OCI-LY3 (cell line): ENCODE measurements around the gene GNG2.

Experiments used
- H2AFZ ChIP-seq: fragments of 200-600, 300-600 bp; shearing (Covaris generic); 2 replicates; pipeline ENCODE4 v1.6.0; 2014; ENCODE audit warnings: antibody characterized with exemption, low read depth, low read length
- H3K27ac ChIP-seq: fragments of 200-600, 300-600 bp; sonication (generic); 2 replicates; pipeline ENCODE4 v1.5.1; 2014; ENCODE audit warnings: mild to moderate bottlenecking, low read length, moderate library complexity, mixed read lengths
- H3K27me3 ChIP-seq: fragments of 200-600, 300-600 bp; sonication (generic); 2 replicates; pipeline ENCODE4 v1.6.1; 2014; ENCODE audit warnings: low read depth, low read length, mixed read lengths
- H3K36me3 ChIP-seq: fragments of 200-600, 300-600 bp; sonication (generic); replicated peaks from 2 replicates; pipeline ENCODE3; 2014; ENCODE audit warnings: low read depth, low read length, mixed read lengths
- H3K4me1 ChIP-seq: fragments of 300-600, 200-600 bp; sonication (generic); 2 replicates; pipeline ENCODE4 v1.6.1; 2014; ENCODE audit warnings: low read length, mixed read lengths
- H3K4me2 ChIP-seq: fragments of 200-600, 300-600 bp; sonication (generic); 2 replicates; pipeline ENCODE4 v1.6.1; 2014; ENCODE audit warnings: low read length, mixed read lengths
- H3K4me3 ChIP-seq: fragments of 300-600, 200-600 bp; sonication (generic); 2 replicates; pipeline ENCODE4 v1.5.1; 2014; ENCODE audit warnings: antibody characterized with exemption, mild to moderate bottlenecking, low read length, moderate library complexity
- H3K79me2 ChIP-seq: fragments of 300-600, 200-600 bp; shearing (Covaris generic); 2 replicates; pipeline ENCODE4 v1.6.1; 2014; ENCODE audit warnings: mild to moderate bottlenecking, low read length, mixed read lengths
- H3K9ac ChIP-seq: fragments of 300-600, 200-600 bp; shearing (Covaris generic); 2 replicates; pipeline ENCODE4 v1.6.0; 2014; ENCODE audit warnings: mild to moderate bottlenecking, low read length, moderate library complexity
- H3K9me3 ChIP-seq: fragments of 200-600, 300-600 bp; shearing (Covaris generic); 2 replicates; pipeline ENCODE4 v1.6.1; 2014; ENCODE audit warnings: low read length, mixed read lengths; ENCODE audit not compliant: insufficient read depth
- H4K20me1 ChIP-seq: fragments of 200-600, 300-600 bp; sonication (generic); 2 replicates; pipeline ENCODE4 v1.6.1; 2016; ENCODE audit warnings: low read length, mixed read lengths; ENCODE audit not compliant: insufficient read depth
- CTCF ChIP-seq: fragments of 200-600, 300-600 bp; sonication (generic); IDR thresholded peaks from 2 replicates; pipeline ENCODE4 v1.5.1; 2014; ENCODE audit warnings: antibody characterized with exemption, low read length, low read depth
- EZH2phosphoT487 ChIP-seq: fragments of 200-600 bp; shearing (Covaris generic); IDR thresholded peaks from 2 replicates; pipeline ENCODE4 v1.6.1; 2018; ENCODE audit warnings: antibody characterized with exemption, mixed run types, low read depth

GNG2 gene

GRCh38 chr14:51939226-51939625 lies 78.8 kb downstream of the GNG2 start:
- Histone ChIP-seq H3K4me3 (peak overlapping the region; percentile 53), H3K9ac (peak overlapping the region; percentile 16; the same call in 1 of the 2 replicates), H3K27ac (peak overlapping the region; percentile 51), H3K9me3 (no peaks in the 10 kb centered on the region), H3K4me2 (peak overlapping the region; percentile 62), H3K79me2 (peaks cover 4% of the 10 kb centered on the region; the same call in 1 of the 2 replicates), H3K36me3 (peaks cover 5% of the 10 kb centered on the region), H2AFZ (peak overlapping the region; percentile 17), H3K4me1 (peaks cover 20% of the 10 kb centered on the region), H4K20me1 (0 out of 2 replicates have a peak, but pooled peaks cover 3% of the 10 kb centered on the region), H3K27me3 (no peaks in the 10 kb centered on the region)
- TF ChIP-seq EZH2phosphoT487 (no peak), CTCF (no peak)

GRCh38 chr14:51939755-51940301 lies 79.4 kb downstream of the GNG2 start:
- peak overlapping the region; percentile 17 for H2AFZ ChIP-seq
- peaks cover 5% of the 10 kb centered on the region for H3K36me3 ChIP-seq
- H3K4me2 ChIP-seq = peak overlapping the region; percentile 62
- H3K4me3 ChIP-seq = peak overlapping the region; percentile 53
- H4K20me1 ChIP-seq = no peaks in the 10 kb centered on the region
- peaks cover 20% of the 10 kb centered on the region for H3K4me1 ChIP-seq
- no peaks in the 10 kb centered on the region for H3K9me3 ChIP-seq
- no peaks in the 10 kb centered on the region for H3K27me3 ChIP-seq
- H3K27ac ChIP-seq = peak overlapping the region; percentile 51
- TF ChIP-seq CTCF = no peak
- TF ChIP-seq EZH2phosphoT487 = no peak
- peaks cover 4% of the 10 kb centered on the region; the same call in 1 of the 2 replicates for H3K79me2 ChIP-seq
- H3K9ac ChIP-seq = peak overlapping the region; percentile 16; the same call in 1 of the 2 replicates

- Histone ChIP-seq H3K4me1 (peaks cover 20% of the 10 kb centered on the region), H2AFZ (no peak overlapping the region), H3K9ac (no peak overlapping the region), H3K4me3 (no peak overlapping the region), H3K36me3 (peaks cover 7% of the 10 kb centered on the region), H3K27me3 (no peaks in the 10 kb centered on the region), H3K27ac (no peak overlapping the region), H3K9me3 (no peaks in the 10 kb centered on the region), H4K20me1 (no peaks in the 10 kb centered on the region), H3K79me2 (peaks cover 4% of the 10 kb centered on the region; the same call in 1 of the 2 replicates), H3K4me2 (no peak overlapping the region)
- TF ChIP-seq EZH2phosphoT487 (no peak), CTCF (no peak)
Measured at GRCh38 chr14:51942971-51943370, 82.6 kb downstream of the GNG2 start.

GRCh38 chr14:51950007-51950406 lies 89.6 kb downstream of the GNG2 start:
- Histone ChIP-seq H3K9ac (no peak overlapping the region), H3K4me3 (no peak overlapping the region), H2AFZ (no peak overlapping the region), H3K9me3 (no peaks in the 10 kb centered on the region), H4K20me1 (no peaks in the 10 kb centered on the region), H3K4me2 (no peak overlapping the region), H3K27ac (no peak overlapping the region), H3K36me3 (peaks cover 22% of the 10 kb centered on the region), H3K27me3 (no peaks in the 10 kb centered on the region), H3K79me2 (no peaks in the 10 kb centered on the region), H3K4me1 (no peaks in the 10 kb centered on the region)
- TF ChIP-seq EZH2phosphoT487 = no peak
